Dendritic cell treated with granulocyte-macrophage colony-stimulating factor and Interleukin-4, amounts not matched to agents 40 ng/mL and 50 ng/mL, for 4 days (primary cell): ENCODE measurements around the gene VPS9D1.
"Not testable (repeated sequence)": the region's sequence is repeated elsewhere in the genome, so short reads cannot be mapped to it uniquely, and the experiment has no call there.

ENCODE experiments used
- H3K27ac Mint-ChIP-seq: one replicate; pipeline ENCODE4 v1.8.0; 2022; ENCODE audit warnings: mild to moderate bottlenecking, mixed read lengths
- H3K27me3 Mint-ChIP-seq: one replicate; pipeline ENCODE4 v1.8.0; 2022; ENCODE audit warnings: mild to moderate bottlenecking, mixed read lengths
- H3K36me3 Mint-ChIP-seq: one replicate; pipeline ENCODE4 v1.8.0; 2022; ENCODE audit warnings: low read depth, mixed read lengths
- H3K4me1 Mint-ChIP-seq: one replicate; pipeline ENCODE4 v1.8.0; 2022; ENCODE audit warnings: low read depth, mixed read lengths
- H3K4me3 Mint-ChIP-seq: one replicate; pipeline ENCODE4 v1.8.0; 2022; ENCODE audit warnings: mild to moderate bottlenecking, moderate library complexity, mixed read lengths
- H3K9me3 Mint-ChIP-seq: one replicate; pipeline ENCODE4 v1.8.0; 2022; ENCODE audit warnings: mixed read lengths
- intact Hi-C: fragments of 100-400 bp; cut with micrococcal nuclease; formaldehyde crosslinking; loops from one replicate; pipeline ENCODE4 v1.15.0; 2022

Gene VPS9D1

GRCh38 chr16:89709716-89710432 is 10.8 kb downstream of the VPS9D1 start:
- H3K4me1 Mint-ChIP-seq: peaks cover 46% of the 10 kb centered on the region
- H3K4me3 Mint-ChIP-seq: no peak overlapping the region
- peaks cover 20% of the 10 kb centered on the region for H3K27me3 Mint-ChIP-seq
- no peaks in the 10 kb centered on the region for H3K9me3 Mint-ChIP-seq
- peak overlapping the region; percentile 42 for H3K27ac Mint-ChIP-seq
- peaks cover 52% of the 10 kb centered on the region for H3K36me3 Mint-ChIP-seq
- intact Hi-C loops: no loop called here

- Mint-ChIP-seq H3K9me3 (no peaks in the 10 kb centered on the region), H3K4me1 (peaks cover 46% of the 10 kb centered on the region), H3K27me3 (peaks cover 21% of the 10 kb centered on the region), H3K27ac (peak overlapping the region; percentile 42), H3K36me3 (peaks cover 46% of the 10 kb centered on the region), H3K4me3 (no peak overlapping the region)
- intact Hi-C loops: no loop called here
Measured at GRCh38 chr16:89709166-89709565, 11.5 kb downstream of the VPS9D1 start.

- intact Hi-C loops: no loop called here
- H3K9me3 Mint-ChIP-seq: no peaks in the 10 kb centered on the region
- H3K27me3 Mint-ChIP-seq: peaks cover 25% of the 10 kb centered on the region
- peaks cover 46% of the 10 kb centered on the region for H3K4me1 Mint-ChIP-seq
- H3K4me3 Mint-ChIP-seq: no peak overlapping the region
- H3K27ac Mint-ChIP-seq: no peak overlapping the region
- H3K36me3 Mint-ChIP-seq: peaks cover 46% of the 10 kb centered on the region
Measured at GRCh38 chr16:89708481-89708931, 12.2 kb downstream of the VPS9D1 start.

GRCh38 chr16:89707695-89708094 is 13.0 kb downstream of the VPS9D1 start:
- peaks cover 46% of the 10 kb centered on the region for H3K4me1 Mint-ChIP-seq
- intact Hi-C loops: no loop called here
- H3K36me3 Mint-ChIP-seq: peaks cover 46% of the 10 kb centered on the region
- H3K27ac Mint-ChIP-seq: no peak overlapping the region
- H3K27me3 Mint-ChIP-seq: peaks cover 23% of the 10 kb centered on the region
- H3K9me3 Mint-ChIP-seq: no peaks in the 10 kb centered on the region
- no peak overlapping the region for H3K4me3 Mint-ChIP-seq

GRCh38 chr16:89706518-89707260 is 14.0 kb downstream of the VPS9D1 start:
- Mint-ChIP-seq H3K27ac (peak overlapping the region; percentile 25), H3K9me3 (no peaks in the 10 kb centered on the region), H3K4me1 (peaks cover 39% of the 10 kb centered on the region), H3K36me3 (peaks cover 46% of the 10 kb centered on the region), H3K4me3 (no peak overlapping the region), H3K27me3 (peaks cover 18% of the 10 kb centered on the region)
- intact Hi-C loops: loop anchor here (1.0 kb wide), 1 partner anchor 87 kb away; no protein-coding TSS in a partner anchor

- H3K36me3 Mint-ChIP-seq: peaks cover 36% of the 10 kb centered on the region
- no peak overlapping the region for H3K4me3 Mint-ChIP-seq
- H3K9me3 Mint-ChIP-seq: no peaks in the 10 kb centered on the region
- intact Hi-C loops: no loop called here
- H3K27ac Mint-ChIP-seq: no peak overlapping the region
- peaks cover 18% of the 10 kb centered on the region for H3K27me3 Mint-ChIP-seq
- H3K4me1 Mint-ChIP-seq: peaks cover 38% of the 10 kb centered on the region
Measured at GRCh38 chr16:89705006-89705405, 15.7 kb downstream of the VPS9D1 start.

- Mint-ChIP-seq H3K4me3 (no peak overlapping the region), H3K36me3 (peaks cover 30% of the 10 kb centered on the region), H3K9me3 (no peaks in the 10 kb centered on the region), H3K4me1 (peaks cover 35% of the 10 kb centered on the region), H3K27ac (no peak overlapping the region), H3K27me3 (peaks cover 18% of the 10 kb centered on the region)
- intact Hi-C loops: no loop called here
Measured at GRCh38 chr16:89704281-89704680, 16.4 kb downstream of the VPS9D1 start.

DNA sequence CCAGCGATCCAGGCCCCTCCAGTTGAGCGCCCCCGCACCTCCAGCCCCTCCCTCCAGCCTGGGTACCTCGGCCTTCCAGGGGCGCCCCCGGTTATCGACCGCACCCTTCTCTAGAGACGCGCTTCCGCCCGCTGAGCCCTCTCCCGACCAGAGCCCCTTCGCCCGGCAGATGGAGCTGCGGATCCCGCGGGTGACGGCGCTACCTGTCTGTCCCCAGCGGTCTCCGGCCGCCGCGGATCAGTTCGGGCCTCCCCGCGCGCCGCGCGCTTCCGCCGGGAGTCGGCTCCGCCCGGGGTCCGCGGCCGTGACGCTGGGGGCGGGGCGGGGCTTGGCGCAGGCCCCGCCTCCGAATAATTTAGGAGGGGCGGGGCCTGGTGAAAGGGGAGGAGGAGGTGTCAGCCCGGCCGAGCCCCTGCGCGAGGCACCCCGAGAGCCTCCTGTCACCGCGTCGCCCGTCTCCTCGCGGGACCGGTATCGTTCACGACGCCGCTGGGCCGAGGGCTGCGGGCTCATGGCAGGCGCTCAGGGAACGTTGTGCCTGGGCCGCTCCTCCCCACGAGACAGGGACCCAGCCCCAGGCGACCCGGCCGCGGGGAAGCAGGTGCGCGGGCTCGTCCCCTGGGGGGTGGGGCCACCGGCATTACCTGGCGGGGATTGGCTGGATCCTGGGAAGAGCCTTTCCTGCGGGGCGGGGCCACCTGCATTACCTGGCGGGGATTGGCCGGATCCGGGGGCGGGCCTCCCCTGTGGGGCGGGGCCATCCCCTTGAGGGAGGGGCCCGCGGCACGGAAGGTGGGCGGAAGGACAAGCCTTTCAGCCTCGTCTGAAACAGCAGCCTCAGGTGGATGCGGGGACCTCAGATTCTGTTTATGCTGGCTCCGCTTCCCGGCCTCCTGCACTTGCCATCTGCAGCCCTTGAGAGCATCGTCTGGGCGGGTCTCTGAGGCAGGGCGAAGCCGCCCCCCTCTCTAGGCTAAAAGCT is 19.0 kb downstream of the VPS9D1 start, which contains the start of gene SPATA2L:
Gene SPATA2L, minus strand, starts transcription at position 281 of the 982 bp plus-strand sequence. CDS start 473 bp downstream, outside the sequence.
- Mint-ChIP-seq H3K36me3 (peaks cover 27% of the 10 kb centered on the region), H3K4me3 (peak within 1 kb of the TSS; percentile 78), H3K27me3 (peaks cover 18% of the 10 kb centered on the region), H3K27ac (peak within 1 kb of the TSS; percentile 73), H3K4me1 (peaks cover 29% of the 10 kb centered on the region), H3K9me3 (no peaks in the 10 kb centered on the region)
- intact Hi-C loops: loop anchor here (2.0 kb wide), 1 partner anchor 159 kb away; no protein-coding TSS in a partner anchor

- intact Hi-C loops: loop anchor here (1.0 to 2.0 kb wide), 2 partner anchors 92 to 160 kb away; no protein-coding TSS in a partner anchor
- H3K9me3 Mint-ChIP-seq: no peaks in the 10 kb centered on the region
- peak overlapping the region; percentile 73 for H3K27ac Mint-ChIP-seq
- peaks cover 33% of the 10 kb centered on the region for H3K36me3 Mint-ChIP-seq
- H3K4me3 Mint-ChIP-seq: peak overlapping the region; percentile 78
- peaks cover 17% of the 10 kb centered on the region for H3K27me3 Mint-ChIP-seq
- H3K4me1 Mint-ChIP-seq: peaks cover 28% of the 10 kb centered on the region
Measured at GRCh38 chr16:89700649-89701424, 19.9 kb downstream of the VPS9D1 start.

- intact Hi-C loops: loop anchor here (1.0 to 2.0 kb wide), 2 partner anchors 93 to 161 kb away; no protein-coding TSS in a partner anchor
- peaks cover 30% of the 10 kb centered on the region for H3K4me1 Mint-ChIP-seq
- peaks cover 14% of the 10 kb centered on the region for H3K27me3 Mint-ChIP-seq
- H3K36me3 Mint-ChIP-seq: peaks cover 40% of the 10 kb centered on the region
- peak overlapping the region; percentile 73 for H3K27ac Mint-ChIP-seq
- H3K4me3 Mint-ChIP-seq: peak overlapping the region; percentile 78
- H3K9me3 Mint-ChIP-seq: no peaks in the 10 kb centered on the region
Measured at GRCh38 chr16:89700100-89700648, 20.5 kb downstream of the VPS9D1 start.

GRCh38 chr16:89699629-89700099 is 21.0 kb downstream of the VPS9D1 start:
- H3K9me3 Mint-ChIP-seq, H3K27me3 Mint-ChIP-seq: not testable (repeated sequence)
- Mint-ChIP-seq H3K27ac (peak overlapping the region; percentile 73), H3K4me3 (peak overlapping the region; percentile 78), H3K4me1 (peaks cover 27% of the 10 kb centered on the region), H3K36me3 (peaks cover 45% of the 10 kb centered on the region)
- intact Hi-C loops: loop anchor here (1.0 to 2.0 kb wide), 2 partner anchors 94 to 161 kb away; no protein-coding TSS in a partner anchor

GRCh38 chr16:89698717-89699116 is 22.0 kb downstream of the VPS9D1 start:
- H3K4me3 Mint-ChIP-seq, H3K27me3 Mint-ChIP-seq, H3K9me3 Mint-ChIP-seq, H3K27ac Mint-ChIP-seq, intact Hi-C loops: not testable (repeated sequence)
- Mint-ChIP-seq H3K4me1 (peaks cover 27% of the 10 kb centered on the region), H3K36me3 (peaks cover 54% of the 10 kb centered on the region)
